AG04450 (cell line): Measurements from ENCODE around the gene ANXA9. TPM values are rescaled to one million over a fixed set of nuclear protein-coding genes. Genes with fewer than 3 reads are reported as not detected.

Experiments
- CTCF ChIA-PET: fragments of 300-600, 350-600 bp; formaldehyde crosslinking; extraction: SDS; loops from one replicate; lab custom pipeline; 2022; ENCODE audit warnings: antibody characterized with exemption, inconsistent platforms; lab: Charles Lee
- POLR2A ChIA-PET: fragments of 350-600 bp; formaldehyde crosslinking; extraction: SDS; loops from one replicate; lab custom pipeline; 2021; ENCODE audit warnings: antibody characterized with exemption, inconsistent platforms; lab: Yijun Ruan, JAX
- DNase-seq: peaks from one replicate; pipeline ENCODE4 v3.0.0-alpha.2; 2011; ENCODE audit warnings: low read depth, low spot score
- H3K27ac ChIP-seq: one replicate; pipeline ENCODE4 v1.5.1; 2012; ENCODE audit warnings: low read depth, low read length, control low read depth
- H3K27me3 ChIP-seq: one replicate; pipeline ENCODE4 v1.6.0; 2012; ENCODE audit warnings: low read length; ENCODE audit not compliant: control insufficient read depth, insufficient read depth
- H3K4me3 ChIP-seq: 2 replicates; pipeline ENCODE4 v1.5.1; 2011; ENCODE audit warnings: mild to moderate bottlenecking, low read depth, low read length, control low read depth
- H3K9me3 ChIP-seq: 2 replicates; pipeline ENCODE4 v1.5.1; 2012; ENCODE audit warnings: low read length; ENCODE audit not compliant: control insufficient read depth, insufficient read depth
- polyA plus RNA-seq: library from polyadenylated mRNA; depleted of rRNA; stranded (reverse); fragments of >200 nt; gene quantifications from 2 replicates; pipeline ENCODE4 v1.2.3, GENCODE V29; 2011
- TF ChIP-seq, protein P1 (sequence below): IDR thresholded peaks from 2 replicates; pipeline ENCODE4 v1.5.1; 2011; ENCODE audit warnings: low read depth, low read length, control low read depth, inconsistent platforms

ANXA9 gene
- polyA plus RNA-seq, 1 experiment: 0.10 TPM

- TF ChIP-seq, protein P1, sequence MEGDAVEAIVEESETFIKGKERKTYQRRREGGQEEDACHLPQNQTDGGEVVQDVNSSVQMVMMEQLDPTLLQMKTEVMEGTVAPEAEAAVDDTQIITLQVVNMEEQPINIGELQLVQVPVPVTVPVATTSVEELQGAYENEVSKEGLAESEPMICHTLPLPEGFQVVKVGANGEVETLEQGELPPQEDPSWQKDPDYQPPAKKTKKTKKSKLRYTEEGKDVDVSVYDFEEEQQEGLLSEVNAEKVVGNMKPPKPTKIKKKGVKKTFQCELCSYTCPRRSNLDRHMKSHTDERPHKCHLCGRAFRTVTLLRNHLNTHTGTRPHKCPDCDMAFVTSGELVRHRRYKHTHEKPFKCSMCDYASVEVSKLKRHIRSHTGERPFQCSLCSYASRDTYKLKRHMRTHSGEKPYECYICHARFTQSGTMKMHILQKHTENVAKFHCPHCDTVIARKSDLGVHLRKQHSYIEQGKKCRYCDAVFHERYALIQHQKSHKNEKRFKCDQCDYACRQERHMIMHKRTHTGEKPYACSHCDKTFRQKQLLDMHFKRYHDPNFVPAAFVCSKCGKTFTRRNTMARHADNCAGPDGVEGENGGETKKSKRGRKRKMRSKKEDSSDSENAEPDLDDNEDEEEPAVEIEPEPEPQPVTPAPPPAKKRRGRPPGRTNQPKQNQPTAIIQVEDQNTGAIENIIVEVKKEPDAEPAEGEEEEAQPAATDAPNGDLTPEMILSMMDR: no peak
- no peak overlapping the region for H3K27ac ChIP-seq
- ChIA-PET POLR2A (no interaction called here), CTCF (interaction anchor here (0.5 to 5.1 kb wide), 4 partner anchors 7 to 194 kb away, joined by 3 to 63 read pairs (median 5); no protein-coding TSS in a partner anchor)
- DNase-seq: no peak
- H3K4me3 ChIP-seq: no peak overlapping the region
- no peaks in the 10 kb centered on the region for H3K27me3 ChIP-seq
- H3K9me3 ChIP-seq: no peaks in the 10 kb centered on the region
These were observed 20.5 kb downstream of the ANXA9 start for GRCh38 chr1:151002611-151003010.

GRCh38 chr1:151003180-151003579 lies 21.1 kb downstream of the ANXA9 start:
- ChIA-PET CTCF (interaction anchor here (0.6 to 5.1 kb wide), 2 partner anchors 8 to 81 kb away, joined by 6 to 63 read pairs; no protein-coding TSS in a partner anchor), POLR2A (interaction anchor here (0.6 kb wide), 1 partner anchor 10 kb away, joined by 4 read pairs; no protein-coding TSS in a partner anchor)
- TF ChIP-seq, protein P1: no peak
- DNase-seq: no peak
- no peaks in the 10 kb centered on the region for H3K27me3 ChIP-seq
- no peaks in the 10 kb centered on the region for H3K9me3 ChIP-seq
- no peak overlapping the region for H3K27ac ChIP-seq
- no peak overlapping the region for H3K4me3 ChIP-seq

- peak overlapping the region; percentile 65 for H3K27ac ChIP-seq
- ChIA-PET POLR2A (interaction anchor here (0.5 to 1.9 kb wide), 5 partner anchors 8 to 444 kb away, joined by 3 to 8 read pairs (median 5); no protein-coding TSS in a partner anchor), CTCF (interaction anchor here (0.5 to 5.1 kb wide), 18 partner anchors 11 to 540 kb away, joined by 3 to 63 read pairs (median 4); partner anchors contain the start of genes ANXA9, C1orf56, CERS2 and MLLT11)
- TF ChIP-seq, protein P1: no peak
- peak overlapping the region; percentile 70 for H3K4me3 ChIP-seq
- no peaks in the 10 kb centered on the region for H3K9me3 ChIP-seq
- H3K27me3 ChIP-seq: no peaks in the 10 kb centered on the region
- no peak for DNase-seq
These were observed 23.7 kb downstream of the ANXA9 start for GRCh38 chr1:151005729-151006319.

DNA sequence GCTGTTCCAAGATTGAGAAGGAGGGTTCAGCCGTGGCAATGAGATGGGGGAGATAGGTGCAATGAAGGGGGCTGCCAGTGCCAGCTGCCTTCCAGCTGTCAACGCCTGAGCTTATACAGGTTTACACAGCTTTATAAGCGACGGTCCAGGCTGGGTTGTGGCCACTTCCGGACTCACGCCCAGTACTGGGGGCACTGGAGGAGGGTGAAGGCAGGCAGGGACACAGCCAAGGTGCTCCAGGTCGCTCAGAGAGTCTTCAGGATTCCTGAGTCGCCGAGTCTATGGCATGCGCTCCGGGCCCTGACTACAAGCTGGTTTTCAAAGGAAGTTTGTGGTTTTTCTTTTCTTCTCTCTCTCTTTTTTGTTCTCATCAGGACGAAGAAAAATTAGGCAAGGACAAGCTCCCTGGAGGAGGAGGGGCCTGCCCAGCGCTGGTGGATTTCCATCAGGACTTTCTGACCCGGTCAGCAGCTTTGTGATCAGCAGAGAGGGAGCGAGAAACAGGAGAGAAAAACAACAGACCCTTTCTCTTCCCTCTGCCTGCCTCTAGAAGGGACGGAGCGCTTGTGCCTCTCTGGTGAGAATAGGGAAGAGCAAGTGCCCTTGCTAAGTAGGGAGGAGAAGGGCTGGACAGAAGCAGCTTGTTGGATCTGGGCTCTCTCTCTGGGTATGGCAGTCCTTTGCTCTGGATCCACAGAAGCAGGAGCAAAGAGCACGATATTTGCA lies 24.4 kb downstream of the ANXA9 start, which contains the start of gene MINDY1:
Gene MINDY1 (minus strand): TSS at position 576 of the 726 bp plus-strand sequence. CDS start 4,285 bp downstream, outside the sequence.
- POLR2A ChIA-PET: interaction anchor here (0.5 to 1.9 kb wide), 5 partner anchors 9 to 444 kb away, joined by 3 to 8 read pairs (median 5); no protein-coding TSS in a partner anchor
- TF ChIP-seq, protein P1: peak; percentile 72

More for the DNA sequence above, 24.4 kb downstream of the ANXA9 start, which contains the start of gene MINDY1:
- Histone ChIP-seq H3K27me3 (no peaks in the 10 kb centered on the region), H3K4me3 (peak within 1 kb of the TSS; percentile 70), H3K9me3 (no peaks in the 10 kb centered on the region), H3K27ac (peak within 1 kb of the TSS; percentile 66)
- peak; percentile 63 for DNase-seq
- CTCF ChIA-PET: interaction anchor here (0.5 to 5.1 kb wide), 19 partner anchors 11 to 541 kb away, joined by 3 to 63 read pairs (median 4); partner anchors contain the start of genes ANXA9, C1orf56, CERS2 and MLLT11
